Ascending aorta (tissue), 2 donors: ENCODE results near the gene NEGR1. TPM values are rescaled to one million over a fixed set of nuclear protein-coding genes. Genes with fewer than 3 reads are reported as not detected.

Experiments used
- DNase-seq, 2 donors: peaks; one replicate each; pipeline ENCODE4 v3.0.0-alpha.2; 2019; ENCODE audit warnings: low spot score in 2 of 2
- H3K27ac ChIP-seq, 2 donors: fragments of 200-600 bp; sonication (generic); one replicate each; pipeline ENCODE4 v1.5.1; 2016 to 2017; ENCODE audit warnings: mild to moderate bottlenecking in 1 of 2
- H3K27me3 ChIP-seq: fragments of 200-600 bp; sonication (generic); one replicate; pipeline ENCODE4 v1.5.1; 2017
- H3K36me3 ChIP-seq, 2 donors: fragments of 200-600 bp; sonication (generic); one replicate each; pipeline ENCODE4 v1.5.1; 2016
- H3K4me1 ChIP-seq, 2 donors: fragments of 200-600 bp; sonication (generic); one replicate each; pipeline ENCODE4 v1.5.1; 2016 to 2017; ENCODE audit warnings: mild to moderate bottlenecking in 1 of 2
- H3K4me3 ChIP-seq, 2 donors: fragments of 200-600 bp; sonication (generic); one replicate each; pipeline ENCODE4 v1.5.1; 2016 to 2017; ENCODE audit warnings: mild to moderate bottlenecking in 1 of 2
- H3K9me3 ChIP-seq, 2 donors: fragments of 200-600 bp; sonication (generic); one replicate each; pipeline ENCODE4 v1.5.1; 2016
- intact Hi-C: fragments of 100-400 bp; cut with DNase I; formaldehyde crosslinking; loops from one replicate; pipeline ENCODE4 v1.15.1; 2023
- total RNA-seq: library from RNA; depleted of rRNA; stranded (reverse); fragments of >200 nt; gene quantifications from one replicate; pipeline ENCODE4 v1.1.0, GENCODE V29; 2016
- TF ChIP-seq, protein P1 (sequence below), 3 experiments: fragments of 200-600 bp in 2 of 3; fragments of 450-650 bp in 1 of 3; sonication (generic) in 2 of 3; IDR thresholded peaks; one replicate each; pipeline ENCODE4 v1.5.1; 2016 to 2019; ENCODE audit warnings: antibody characterized with exemption in 3 of 3, mild to moderate bottlenecking in 1 of 3, moderate library complexity in 1 of 3

Gene NEGR1
- total RNA-seq, 1 donor from 2014 or later, result 42.8 TPM

DNA sequence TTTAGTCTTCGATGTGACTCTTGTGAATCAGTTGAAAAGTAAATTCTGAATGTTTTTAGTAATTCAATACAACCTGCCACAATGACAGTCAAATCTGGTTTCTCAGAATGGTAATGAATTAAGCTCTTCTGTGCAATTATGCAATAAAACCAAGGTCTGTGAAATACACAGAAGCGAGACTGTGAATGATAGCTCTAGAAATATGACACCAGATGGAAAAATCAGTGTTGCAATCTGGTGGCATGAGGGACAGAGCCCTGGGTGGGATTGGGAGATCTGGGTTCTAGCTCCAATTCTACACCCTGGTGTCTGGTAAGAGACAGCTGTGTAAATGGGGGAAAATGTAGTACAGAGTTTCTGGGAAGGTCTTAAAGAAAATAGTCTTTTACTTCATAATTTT is 615.1 kb downstream of the NEGR1 start:
- TF ChIP-seq, protein P1, sequence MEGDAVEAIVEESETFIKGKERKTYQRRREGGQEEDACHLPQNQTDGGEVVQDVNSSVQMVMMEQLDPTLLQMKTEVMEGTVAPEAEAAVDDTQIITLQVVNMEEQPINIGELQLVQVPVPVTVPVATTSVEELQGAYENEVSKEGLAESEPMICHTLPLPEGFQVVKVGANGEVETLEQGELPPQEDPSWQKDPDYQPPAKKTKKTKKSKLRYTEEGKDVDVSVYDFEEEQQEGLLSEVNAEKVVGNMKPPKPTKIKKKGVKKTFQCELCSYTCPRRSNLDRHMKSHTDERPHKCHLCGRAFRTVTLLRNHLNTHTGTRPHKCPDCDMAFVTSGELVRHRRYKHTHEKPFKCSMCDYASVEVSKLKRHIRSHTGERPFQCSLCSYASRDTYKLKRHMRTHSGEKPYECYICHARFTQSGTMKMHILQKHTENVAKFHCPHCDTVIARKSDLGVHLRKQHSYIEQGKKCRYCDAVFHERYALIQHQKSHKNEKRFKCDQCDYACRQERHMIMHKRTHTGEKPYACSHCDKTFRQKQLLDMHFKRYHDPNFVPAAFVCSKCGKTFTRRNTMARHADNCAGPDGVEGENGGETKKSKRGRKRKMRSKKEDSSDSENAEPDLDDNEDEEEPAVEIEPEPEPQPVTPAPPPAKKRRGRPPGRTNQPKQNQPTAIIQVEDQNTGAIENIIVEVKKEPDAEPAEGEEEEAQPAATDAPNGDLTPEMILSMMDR (IDR thresholded peaks at IDR 0.05), result no peak
- no peaks in the 10 kb centered on the region for H3K36me3 ChIP-seq
- no peaks in the 10 kb centered on the region for H3K4me1 ChIP-seq
- intact Hi-C loops, result no loop called here
- no peak overlapping the region for H3K4me3 ChIP-seq
- H3K9me3 ChIP-seq, result no peaks in the 10 kb centered on the region
- no peaks in the 10 kb centered on the region for H3K27me3 ChIP-seq
- H3K27ac ChIP-seq, result no peak overlapping the region
- no peak for DNase-seq

DNA sequence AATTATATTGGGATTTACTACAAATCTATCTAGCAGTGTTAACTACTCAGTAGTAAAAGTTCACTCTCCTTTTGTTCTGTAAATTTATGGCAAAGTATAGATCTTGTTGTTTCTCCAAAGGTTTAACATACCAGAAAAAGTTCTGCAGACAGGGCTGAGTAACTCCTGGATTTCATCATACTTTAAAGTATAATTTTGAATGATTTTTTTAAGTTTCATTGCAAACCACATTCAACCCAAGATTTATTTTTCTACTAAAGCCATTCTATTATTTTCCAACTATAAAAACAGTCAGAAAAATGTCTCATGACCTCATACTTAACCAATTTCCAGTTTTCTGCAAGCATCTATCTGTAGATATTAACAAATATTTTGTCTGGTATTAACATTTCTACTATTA is 615.7 kb downstream of the NEGR1 start:
- Histone ChIP-seq H3K27ac (no peak overlapping the region), H3K4me3 (no peak overlapping the region), H3K4me1 (no peaks in the 10 kb centered on the region), H3K36me3 (no peaks in the 10 kb centered on the region), H3K27me3 (no peaks in the 10 kb centered on the region), H3K9me3 (no peaks in the 10 kb centered on the region)
- intact Hi-C loops, result no loop called here
- no peak for DNase-seq
- TF ChIP-seq, protein P1 (IDR thresholded peaks at IDR 0.05), result no peak

DNA sequence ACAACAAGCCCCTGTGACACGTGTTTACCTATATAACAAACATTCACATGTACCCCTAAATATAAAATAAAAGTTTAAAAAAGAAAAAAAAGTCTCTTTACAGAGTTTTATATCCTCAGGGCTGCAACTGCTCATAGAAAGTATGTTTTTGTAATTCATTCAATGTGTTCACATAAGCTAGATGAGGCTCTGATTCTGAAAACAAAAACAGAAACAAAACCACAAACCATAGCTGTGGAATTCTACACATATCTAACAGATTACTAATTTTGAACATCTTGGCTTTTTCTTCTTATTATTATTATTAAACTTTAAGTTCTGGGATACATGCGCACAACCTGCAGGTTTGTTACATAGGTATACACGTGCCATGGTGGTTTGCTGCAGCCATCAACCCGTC is 621.9 kb downstream of the NEGR1 start:
- H3K36me3 ChIP-seq, result no peaks in the 10 kb centered on the region

DNA sequence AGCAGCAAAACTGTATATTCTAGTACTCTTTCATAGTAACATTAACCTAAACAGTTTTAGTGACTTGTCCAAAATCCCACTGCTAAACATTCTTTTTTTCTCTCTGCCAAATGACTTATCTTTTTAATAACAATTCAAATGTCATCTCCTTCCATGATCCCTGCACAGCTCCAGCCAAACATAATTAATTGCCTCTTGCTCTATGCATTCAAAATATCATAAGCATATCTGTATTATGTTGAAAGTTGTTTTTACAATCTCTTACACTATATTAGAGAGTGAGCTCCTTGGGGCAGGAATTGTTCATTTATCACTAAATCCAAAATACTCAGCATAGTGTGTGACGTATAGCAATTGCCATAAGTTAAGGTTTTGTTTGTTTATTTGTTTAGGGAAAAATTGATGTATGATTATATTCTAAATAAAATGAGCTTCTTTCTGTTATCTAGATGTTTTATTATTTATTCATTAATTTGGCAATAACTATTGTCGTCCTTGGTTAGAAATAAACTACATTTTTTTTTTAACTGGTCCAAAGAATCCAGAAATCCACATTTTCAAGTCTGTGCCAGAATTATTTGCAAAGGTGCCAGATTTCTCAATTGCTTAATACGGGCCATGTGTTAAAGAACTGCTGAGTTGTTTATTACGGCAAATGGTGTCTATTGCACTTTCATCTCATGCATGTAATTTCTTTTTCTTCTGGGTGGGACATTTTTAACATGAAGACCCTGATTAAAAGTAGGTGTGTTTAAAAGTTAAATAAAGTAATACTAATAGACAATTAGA is 624.3 kb downstream of the NEGR1 start:
- intact Hi-C loops, result no loop called here
- Histone ChIP-seq H3K4me3 (no peak overlapping the region), H3K36me3 (no peaks in the 10 kb centered on the region), H3K27ac (no peak overlapping the region), H3K9me3 (no peaks in the 10 kb centered on the region), H3K4me1 (no peaks in the 10 kb centered on the region), H3K27me3 (no peaks in the 10 kb centered on the region)
- no peak for DNase-seq
- TF ChIP-seq, protein P1 (IDR thresholded peaks at IDR 0.05), result no peak

More for the DNA sequence above, 621.9 kb downstream of the NEGR1 start:
- intact Hi-C loops, result no loop called here
- H3K4me1 ChIP-seq, result no peaks in the 10 kb centered on the region
- no peaks in the 10 kb centered on the region for H3K9me3 ChIP-seq
- TF ChIP-seq, protein P1 (IDR thresholded peaks at IDR 0.05), result no peak
- no peak for DNase-seq
- H3K27ac ChIP-seq, result no peak overlapping the region
- H3K27me3 ChIP-seq, result no peaks in the 10 kb centered on the region
- H3K4me3 ChIP-seq, result no peak overlapping the region

DNA sequence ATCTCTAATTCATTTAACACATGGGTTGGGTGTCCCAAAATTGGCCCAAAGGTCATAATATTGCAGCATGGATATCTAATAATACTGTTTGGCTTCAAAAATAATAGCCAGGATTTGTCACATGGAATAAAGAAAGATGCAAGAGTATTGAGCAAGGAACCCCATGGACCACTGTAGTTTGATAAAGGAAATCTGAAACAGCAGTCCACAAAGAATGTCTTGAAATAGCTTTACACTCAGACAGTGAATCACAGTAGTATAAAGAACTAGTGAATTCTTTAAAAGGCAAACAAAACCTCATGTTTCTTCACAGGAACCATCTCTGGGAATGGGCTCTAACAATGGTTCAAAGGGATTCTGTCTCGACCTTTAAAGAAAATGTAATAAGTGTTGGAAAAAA is 625.4 kb downstream of the NEGR1 start:
- intact Hi-C loops, result no loop called here
- Histone ChIP-seq H3K4me3 (no peak overlapping the region), H3K27ac (no peak overlapping the region), H3K27me3 (no peaks in the 10 kb centered on the region), H3K9me3 (no peaks in the 10 kb centered on the region), H3K4me1 (no peaks in the 10 kb centered on the region), H3K36me3 (no peaks in the 10 kb centered on the region)
- DNase-seq, result no peak
- TF ChIP-seq, protein P1 (IDR thresholded peaks at IDR 0.05), result no peak
